Fibroblast of lung (primary cell): Measurements from ENCODE around the gene PIK3CA. TPM values are rescaled to one million over a fixed set of nuclear protein-coding genes. Genes with fewer than 3 reads are reported as not detected.

ENCODE experiments used
- DNase-seq, 2 donors: peaks; one replicate each; pipeline versions ENCODE4 v3.0.0 to v3.0.0-alpha.2; 2010; ENCODE audit warnings: low read depth in 2 of 2
- H2AFZ ChIP-seq: 2 replicates; pipeline ENCODE4 v1.5.1; 2012; ENCODE audit warnings: low read length, control low read depth, inconsistent platforms
- H3K27ac ChIP-seq: 2 replicates; pipeline ENCODE4 v1.5.1; 2011; ENCODE audit warnings: low read length, control low read depth; ENCODE audit not compliant: insufficient read depth
- H3K27me3 ChIP-seq: 2 replicates; pipeline ENCODE4 v1.5.1; 2011; ENCODE audit warnings: mild to moderate bottlenecking, low read length; ENCODE audit not compliant: control insufficient read depth, insufficient read depth
- H3K36me3 ChIP-seq: 2 replicates; pipeline ENCODE4 v1.5.1; 2011; ENCODE audit warnings: low read length; ENCODE audit not compliant: control insufficient read depth, insufficient read depth
- H3K4me1 ChIP-seq: 2 replicates; pipeline ENCODE4 v1.5.1; 2011; ENCODE audit warnings: low read length; ENCODE audit not compliant: control insufficient read depth, insufficient read depth; ENCODE audit errors: extremely low read depth
- H3K4me2 ChIP-seq: 2 replicates; pipeline ENCODE4 v1.5.1; 2011; ENCODE audit warnings: low read length, control low read depth; ENCODE audit not compliant: insufficient read depth; ENCODE audit errors: extremely low read depth
- H3K4me3 ChIP-seq, 4 experiments: fragments of 200-600 bp in 1 of 4; sonication (generic) in 1 of 4; replicated peaks in 1 of 4; 2 replicates each; pipeline ENCODE4 v1.5.1; 2011 to 2016; ENCODE audit warnings: low read length in 4 of 4, low read depth in 3 of 4, mild to moderate bottlenecking in 3 of 4, control low read depth in 2 of 4, inconsistent platforms in 1 of 4, mixed read lengths in 1 of 4; ENCODE audit not compliant: insufficient read depth in 1 of 4; ENCODE audit errors: control extremely low read depth in 1 of 4
- H3K79me2 ChIP-seq: 2 replicates; pipeline ENCODE4 v1.5.1; 2012; ENCODE audit warnings: mild to moderate bottlenecking, low read length, inconsistent platforms; ENCODE audit not compliant: control insufficient read depth, insufficient read depth
- H3K9ac ChIP-seq: 2 replicates; pipeline ENCODE4 v1.5.1; 2011; ENCODE audit warnings: mild to moderate bottlenecking, low read length, control low read depth; ENCODE audit not compliant: insufficient read depth
- H3K9me3 ChIP-seq: 2 replicates; pipeline ENCODE4 v1.5.1; 2012; ENCODE audit warnings: low read depth, low read length; ENCODE audit not compliant: control insufficient read depth, insufficient read depth
- H4K20me1 ChIP-seq: 2 replicates; pipeline ENCODE4 v1.5.1; 2011; ENCODE audit warnings: low read length; ENCODE audit not compliant: control insufficient read depth, insufficient read depth; ENCODE audit errors: extremely low read depth
- EZH2 ChIP-seq: IDR thresholded peaks from 2 replicates; pipeline ENCODE4 v1.5.1; 2012; ENCODE audit warnings: low read length, control low read depth, mild to moderate bottlenecking; ENCODE audit errors: missing control alignments
- polyA plus RNA-seq, 2 donors: library from polyadenylated mRNA; depleted of rRNA in 1 of 2; stranded (reverse) in 1 of 2; unstranded in 1 of 2; fragments of >200 nt; gene quantifications; 2 replicates each; pipeline ENCODE4 v1.2.1, GENCODE V29; 2011 to 2012; ENCODE audit warnings: missing spikeins in 1 of 2
- total RNA-seq: library from RNA; depleted of rRNA; stranded (reverse); fragments of >200 nt; gene quantifications from 2 replicates; pipeline ENCODE4 v1.2.1, GENCODE V29; 2014
- TF ChIP-seq, protein P1 (sequence below), 2 donors: IDR thresholded peaks in 1 of 2; conservative IDR thresholded peaks in 1 of 2; 1 replicate in 1 of 2; 2 replicates in 1 of 2; pipeline ENCODE4 v1.5.1; 2011 to 2012; ENCODE audit warnings: low read length in 2 of 2, control low read depth in 1 of 2, inconsistent platforms in 1 of 2, low read depth in 1 of 2, mild to moderate bottlenecking in 1 of 2

PIK3CA gene
- total and polyA plus RNA-seq, 2 donors (not counting 1 experiment from before 2014, with no cell fraction given) = 20.8 to 28.9 TPM

DNA sequence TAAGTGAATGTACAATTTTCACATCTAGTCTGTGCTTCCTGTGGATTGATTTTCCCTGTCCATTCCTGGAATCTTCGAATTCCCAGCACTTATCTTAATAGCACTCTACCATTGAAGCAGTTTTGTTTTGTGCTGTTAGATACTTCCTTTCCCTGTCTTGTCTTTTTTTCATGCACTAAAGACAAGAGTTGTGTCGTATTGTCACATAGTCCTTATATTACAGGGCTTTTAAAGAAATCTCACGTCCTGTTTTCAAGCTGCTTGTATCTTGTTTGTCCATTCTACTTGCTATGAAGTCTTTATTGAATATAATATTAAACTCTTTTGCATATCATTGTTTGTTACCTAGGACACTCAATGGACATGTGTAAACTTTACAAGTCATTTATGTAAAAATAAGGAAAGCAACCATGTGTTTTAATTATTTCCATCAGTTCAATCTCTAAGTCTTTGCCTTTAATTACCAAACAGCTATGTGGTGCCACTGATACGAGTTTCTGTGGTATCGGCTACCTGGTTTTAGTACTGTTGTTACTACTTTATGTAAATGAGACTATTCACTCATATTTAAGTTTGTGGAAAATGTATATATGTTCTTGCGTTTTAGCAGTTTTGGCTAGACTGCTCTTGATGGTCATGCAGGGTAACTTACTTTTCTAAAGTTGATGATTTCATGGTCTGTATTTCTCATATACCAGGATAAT lies 10.3 kb downstream of the PIK3CA start:
- no peaks in the 10 kb centered on the region for H4K20me1 ChIP-seq
- H3K4me1 ChIP-seq = no peaks in the 10 kb centered on the region
- H3K36me3 ChIP-seq = no peaks in the 10 kb centered on the region
- H3K79me2 ChIP-seq = peaks cover 50% of the 10 kb centered on the region
- H3K4me2 ChIP-seq = no peak overlapping the region
- DNase-seq = no peak
- no peaks in the 10 kb centered on the region for H3K9me3 ChIP-seq
- no peaks in the 10 kb centered on the region for H3K27me3 ChIP-seq
- H3K27ac ChIP-seq = no peak overlapping the region
- H3K4me3 ChIP-seq = no peak overlapping the region
- H3K9ac ChIP-seq = no peak overlapping the region
- TF ChIP-seq EZH2 = no peak
- TF ChIP-seq, protein P1, sequence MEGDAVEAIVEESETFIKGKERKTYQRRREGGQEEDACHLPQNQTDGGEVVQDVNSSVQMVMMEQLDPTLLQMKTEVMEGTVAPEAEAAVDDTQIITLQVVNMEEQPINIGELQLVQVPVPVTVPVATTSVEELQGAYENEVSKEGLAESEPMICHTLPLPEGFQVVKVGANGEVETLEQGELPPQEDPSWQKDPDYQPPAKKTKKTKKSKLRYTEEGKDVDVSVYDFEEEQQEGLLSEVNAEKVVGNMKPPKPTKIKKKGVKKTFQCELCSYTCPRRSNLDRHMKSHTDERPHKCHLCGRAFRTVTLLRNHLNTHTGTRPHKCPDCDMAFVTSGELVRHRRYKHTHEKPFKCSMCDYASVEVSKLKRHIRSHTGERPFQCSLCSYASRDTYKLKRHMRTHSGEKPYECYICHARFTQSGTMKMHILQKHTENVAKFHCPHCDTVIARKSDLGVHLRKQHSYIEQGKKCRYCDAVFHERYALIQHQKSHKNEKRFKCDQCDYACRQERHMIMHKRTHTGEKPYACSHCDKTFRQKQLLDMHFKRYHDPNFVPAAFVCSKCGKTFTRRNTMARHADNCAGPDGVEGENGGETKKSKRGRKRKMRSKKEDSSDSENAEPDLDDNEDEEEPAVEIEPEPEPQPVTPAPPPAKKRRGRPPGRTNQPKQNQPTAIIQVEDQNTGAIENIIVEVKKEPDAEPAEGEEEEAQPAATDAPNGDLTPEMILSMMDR (conservative IDR thresholded peaks at IDR 0.05 in 1 of 2, IDR thresholded peaks at IDR 0.05 in 1 of 2; ENCODE audit: low read depth in 1 of 2, low read length in 2 of 2) = no peak
- H2AFZ ChIP-seq = no peak overlapping the region

DNA sequence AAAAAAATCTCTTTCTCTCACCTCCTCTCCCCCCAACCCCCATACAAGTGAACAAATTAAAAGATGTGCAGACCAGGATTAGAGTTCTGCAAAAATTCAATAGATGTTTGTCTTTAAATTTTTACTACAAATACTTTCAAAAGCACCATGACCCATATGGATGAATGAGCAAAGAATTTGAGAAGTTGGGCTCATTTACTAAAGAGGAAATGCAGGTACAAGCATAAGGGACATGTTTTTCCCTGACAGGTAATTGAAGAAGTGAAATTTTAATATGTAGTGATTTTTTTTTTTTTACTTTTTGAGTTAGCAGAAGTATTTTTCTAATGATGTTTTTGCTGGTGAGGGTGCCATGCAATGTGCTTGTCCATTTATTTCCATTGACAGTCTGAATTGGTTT lies 15.3 kb downstream of the PIK3CA start:
- TF ChIP-seq EZH2 = no peak
- TF ChIP-seq, protein P1 (conservative IDR thresholded peaks at IDR 0.05 in 1 of 2, IDR thresholded peaks at IDR 0.05 in 1 of 2; ENCODE audit: low read depth in 1 of 2, low read length in 2 of 2) = no peak
- Histone ChIP-seq H3K4me2 (no peak overlapping the region), H3K4me1 (no peaks in the 10 kb centered on the region), H3K9ac (no peak overlapping the region), H3K36me3 (no peaks in the 10 kb centered on the region), H3K79me2 (peaks cover 19% of the 10 kb centered on the region), H3K27me3 (no peaks in the 10 kb centered on the region), H3K4me3 (no peak overlapping the region), H4K20me1 (no peaks in the 10 kb centered on the region), H3K9me3 (no peaks in the 10 kb centered on the region), H3K27ac (no peak overlapping the region), H2AFZ (no peak overlapping the region)
- DNase-seq = no peak

DNA sequence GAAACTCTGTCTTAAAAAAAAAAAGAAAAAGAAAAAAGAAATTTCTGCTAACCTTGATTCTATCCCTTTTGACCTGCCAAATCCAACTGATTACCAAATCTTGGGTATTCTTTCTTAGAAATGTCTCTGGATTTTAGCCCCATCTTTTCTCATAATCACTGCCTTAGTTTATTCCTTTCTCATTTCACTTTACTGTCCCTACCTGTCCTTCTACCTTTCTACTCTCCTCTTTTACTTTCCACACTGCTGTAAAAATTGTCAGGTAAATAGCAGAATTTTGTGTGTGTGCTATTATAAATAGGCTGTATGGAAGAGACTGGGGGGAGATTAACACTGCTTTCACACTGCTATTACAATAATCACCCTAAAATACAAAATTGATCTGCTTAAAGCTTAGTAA lies 16.7 kb downstream of the PIK3CA start:
- Histone ChIP-seq H2AFZ (no peak overlapping the region), H4K20me1 (no peaks in the 10 kb centered on the region), H3K79me2 (peaks cover 13% of the 10 kb centered on the region), H3K27ac (no peak overlapping the region), H3K36me3 (no peaks in the 10 kb centered on the region), H3K9me3 (no peaks in the 10 kb centered on the region), H3K4me3 (no peak overlapping the region), H3K27me3 (no peaks in the 10 kb centered on the region), H3K9ac (no peak overlapping the region), H3K4me1 (peaks cover 2% of the 10 kb centered on the region), H3K4me2 (no peak overlapping the region)
- DNase-seq = no peak
- no peak for TF ChIP-seq EZH2
- TF ChIP-seq, protein P1 (conservative IDR thresholded peaks at IDR 0.05 in 1 of 2, IDR thresholded peaks at IDR 0.05 in 1 of 2; ENCODE audit: low read depth in 1 of 2, low read length in 2 of 2) = no peak
